Brain pericyte (primary cell): ENCODE results near the gene PTPRD.
"Not testable (repeated sequence)": the region's sequence is repeated elsewhere in the genome, so short reads cannot be mapped to it uniquely, and the experiment has no call there.

Experiments used
- DNase-seq: peaks from one replicate; pipeline ENCODE4 v3.0.0-alpha.2; 2012; ENCODE audit warnings: low read depth, low spot score

PTPRD gene

DNA sequence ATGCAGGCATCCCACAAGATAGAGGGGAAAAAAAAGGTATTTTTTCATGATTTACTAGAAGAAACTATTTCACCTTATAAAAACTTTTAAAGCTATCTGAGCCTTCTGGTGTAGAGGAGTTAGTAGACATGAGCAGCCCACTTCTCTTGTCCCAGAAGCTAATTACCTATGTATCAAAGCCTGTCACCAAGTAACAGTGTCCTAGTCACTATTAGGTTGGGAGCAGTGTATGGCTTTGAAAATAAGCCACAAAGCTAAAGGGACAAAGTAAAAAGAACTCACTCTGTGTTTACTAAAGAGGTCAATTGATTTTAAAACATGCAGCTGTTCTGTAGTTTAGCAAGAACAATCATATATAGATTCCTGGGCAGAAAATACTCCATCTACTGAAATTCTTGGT, 1286.1 kb downstream of the PTPRD start:
- DNase-seq = no peak

GRCh38 chr9:9319007-9319406, 1293.8 kb downstream of the PTPRD start:
- DNase-seq = no peak

GRCh38 chr9:9310743-9311142, 1302.1 kb downstream of the PTPRD start:
- not testable (repeated sequence) for DNase-seq

GRCh38 chr9:9305600-9305999, 1307.2 kb downstream of the PTPRD start:
- no peak for DNase-seq

- no peak for DNase-seq
These were observed 1313.7 kb downstream of the PTPRD start for GRCh38 chr9:9299134-9299533.

GRCh38 chr9:9286001-9286400, 1326.8 kb downstream of the PTPRD start:
- no peak for DNase-seq

GRCh38 chr9:9284201-9284600, 1328.6 kb downstream of the PTPRD start:
- DNase-seq = no peak

DNA sequence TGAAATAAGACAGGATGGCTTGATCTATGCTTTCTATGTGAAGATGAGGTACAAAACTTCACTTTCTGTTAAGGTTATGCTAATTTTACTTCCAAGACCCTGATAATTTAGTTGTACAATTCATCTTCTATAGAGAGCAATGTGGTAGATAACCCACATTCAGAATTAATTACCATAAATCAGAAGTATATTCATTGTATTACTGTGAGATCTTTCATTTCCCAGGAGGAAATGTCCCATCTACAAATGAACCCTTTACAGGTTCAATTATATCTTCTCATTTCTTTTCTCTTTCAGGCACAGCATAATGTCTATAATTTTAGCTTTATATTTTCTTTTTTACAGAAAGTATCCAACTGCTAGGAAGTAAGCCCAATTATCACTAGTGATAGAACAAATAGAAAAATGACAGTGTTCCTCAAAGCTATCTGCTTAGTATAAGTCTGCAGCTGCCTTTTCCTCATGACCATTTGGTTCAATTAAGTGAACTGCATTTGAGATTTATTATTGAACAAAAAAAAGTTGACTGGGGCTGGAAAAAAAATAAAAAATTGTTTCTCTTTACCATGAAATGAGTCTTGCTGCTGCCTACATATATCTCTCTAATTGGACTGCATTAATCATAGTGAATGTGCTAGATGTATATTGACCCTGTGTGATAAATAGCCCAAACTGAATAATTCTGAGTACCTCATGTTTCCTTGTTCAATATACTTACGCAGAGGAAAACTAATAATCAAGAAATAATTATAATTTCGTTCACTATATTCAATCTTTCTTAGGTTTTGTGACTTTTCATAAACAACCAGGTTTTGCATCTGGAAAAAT, 1329.4 kb downstream of the PTPRD start:
- DNase-seq = no peak

- DNase-seq = no peak
These were observed 1337.2 kb downstream of the PTPRD start for GRCh38 chr9:9275601-9276000.

GRCh38 chr9:9257999-9258498, 1354.8 kb downstream of the PTPRD start:
- DNase-seq = no peak

GRCh38 chr9:9246726-9247125, 1366.1 kb downstream of the PTPRD start:
- DNase-seq = no peak

- no peak for DNase-seq
These were observed 1380.9 kb downstream of the PTPRD start for GRCh38 chr9:9231946-9232345.

DNA sequence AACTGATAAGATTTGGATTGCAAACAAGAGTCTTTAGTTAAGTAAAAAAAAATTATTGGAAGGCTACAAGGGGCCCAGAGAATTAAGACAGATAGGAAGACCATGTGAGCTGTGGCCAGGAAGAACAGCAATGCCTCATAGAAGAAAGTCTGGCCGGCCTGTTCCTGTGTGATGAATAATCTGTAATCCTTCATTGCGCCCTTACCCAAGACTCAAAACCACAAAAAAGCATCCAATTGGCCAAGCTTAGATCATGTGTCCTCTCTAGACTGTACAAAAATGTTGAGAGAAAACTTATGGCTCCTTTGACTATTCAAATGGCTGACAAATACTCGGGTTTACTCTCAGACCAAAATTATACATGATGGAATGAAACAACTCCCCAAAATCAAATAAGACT, 1383.5 kb downstream of the PTPRD start:
- DNase-seq = no peak

- DNase-seq = no peak
These were observed 1389.6 kb downstream of the PTPRD start for GRCh38 chr9:9223175-9223574.

DNA sequence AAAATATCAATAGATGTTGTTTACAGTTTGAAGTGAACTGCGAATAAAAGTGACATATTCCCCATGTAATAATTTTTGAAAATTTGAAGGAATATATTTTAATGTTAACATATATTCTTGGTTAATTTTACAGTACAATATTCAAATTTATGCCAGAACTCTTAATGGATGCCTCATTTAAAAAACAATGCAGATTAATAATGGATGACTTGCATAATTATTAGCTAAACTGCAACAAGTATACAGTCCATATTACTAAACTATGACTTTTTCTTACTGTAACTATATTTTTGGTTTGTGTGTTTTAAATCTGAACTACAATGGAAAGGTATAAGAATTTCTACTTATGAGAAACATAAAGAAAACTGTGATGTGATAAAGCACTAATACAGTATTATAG, 1390.1 kb downstream of the PTPRD start:
- no peak for DNase-seq

- no peak for DNase-seq
These were observed 1395.9 kb downstream of the PTPRD start for GRCh38 chr9:9216934-9217333.

GRCh38 chr9:9215050-9215449, 1397.8 kb downstream of the PTPRD start:
- DNase-seq = no peak

- no peak for DNase-seq
These were observed 1398.7 kb downstream of the PTPRD start for GRCh38 chr9:9214066-9214465.

DNA sequence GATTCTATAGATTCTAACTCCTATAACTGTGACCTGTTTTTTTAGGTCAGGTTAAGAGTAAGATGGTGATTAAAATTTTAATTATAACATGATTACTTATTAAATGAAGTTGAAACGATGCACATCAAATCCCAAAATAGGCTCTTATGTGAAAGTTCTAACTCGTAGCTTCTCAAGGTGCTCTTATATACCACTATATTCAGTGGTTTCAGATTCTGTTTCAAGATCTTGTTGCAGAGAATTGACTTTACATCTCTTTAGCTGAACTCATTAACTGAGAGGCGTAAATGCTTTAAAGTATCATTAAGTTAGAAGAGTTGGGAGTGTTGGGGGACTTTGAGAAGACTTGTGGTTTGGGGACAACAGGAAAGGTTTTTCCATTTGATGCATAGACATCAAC, 1399.8 kb downstream of the PTPRD start:
- DNase-seq = no peak

- no peak for DNase-seq
These were observed 1410.5 kb downstream of the PTPRD start for GRCh38 chr9:9202276-9202675.

DNA sequence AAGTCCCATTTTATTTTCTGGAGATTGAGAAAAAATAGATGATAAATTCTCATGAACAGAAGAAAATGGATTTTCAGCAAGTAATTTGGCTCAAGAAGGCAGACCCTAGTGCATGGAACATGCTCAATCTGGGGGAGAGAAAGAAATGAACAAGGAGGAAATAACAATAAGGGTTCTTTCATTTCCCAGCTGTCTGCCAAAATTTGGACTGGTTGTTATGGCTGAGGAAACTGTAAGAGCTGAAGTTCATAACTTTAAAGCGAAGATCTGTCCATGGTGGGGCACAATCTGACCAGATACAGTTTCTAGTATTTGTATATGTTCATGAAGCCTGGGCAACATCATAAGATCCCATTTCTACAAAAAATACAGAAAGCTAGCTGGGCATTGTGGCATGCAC, 1426.7 kb downstream of the PTPRD start:
- no peak for DNase-seq

DNA sequence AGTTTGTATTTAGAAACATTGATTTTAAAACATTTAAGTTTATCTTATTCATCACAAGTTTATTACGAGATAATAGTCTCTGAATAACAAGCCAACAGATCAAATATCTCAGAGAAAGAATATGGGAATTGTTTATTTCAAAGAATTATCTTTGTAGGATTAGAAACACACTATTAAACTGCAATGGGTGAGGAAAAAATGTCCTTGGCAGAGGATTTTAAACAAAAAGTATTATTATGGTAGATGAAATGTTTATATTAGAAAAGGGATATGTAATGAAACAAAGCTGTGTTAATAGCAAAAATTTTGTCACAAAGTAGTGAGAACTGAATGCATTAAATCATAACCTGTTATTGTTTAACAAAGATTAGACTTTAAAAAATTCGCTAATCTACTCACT, 1430.4 kb downstream of the PTPRD start:
- DNase-seq = no peak

GRCh38 chr9:9177081-9177480, 1435.7 kb downstream of the PTPRD start:
- no peak for DNase-seq

- no peak for DNase-seq
These were observed 1438.4 kb downstream of the PTPRD start for GRCh38 chr9:9174358-9174757.
